Measurements from ENCODE around the gene DACH1.
A peak's percentile ranks its signal among the peaks of the same experiment; 100 is the strongest.

The DACH1 gene

DNA sequence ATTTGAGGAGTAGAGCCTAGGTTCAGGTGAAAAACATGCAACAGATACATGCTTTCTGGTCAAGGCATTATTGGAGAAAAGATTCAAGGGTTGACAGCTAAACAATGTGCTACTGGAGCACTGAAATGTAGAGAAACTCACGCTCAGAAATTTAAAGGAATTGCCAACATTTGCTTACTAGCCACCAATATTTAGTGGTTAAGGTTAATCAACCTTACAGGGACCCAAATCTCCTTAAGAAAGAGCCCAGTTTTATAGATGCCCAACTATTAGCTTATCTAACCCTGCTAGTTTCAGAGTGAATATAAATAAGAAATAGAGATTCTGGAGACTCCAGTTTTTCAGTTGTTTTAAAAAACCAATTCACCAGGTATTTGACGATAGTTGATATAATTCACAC, 203.6 kb downstream of the DACH1 start:
- Histone ChIP-seq H2BK12ac (ENCODE audit: low read length in 2 of 2) (no peak overlapping the region), H3K14ac (ENCODE audit: low read length in 2 of 2) (no peak overlapping the region), H3K4me3 (ENCODE audit: insufficient read depth in 1 of 2, low read depth in 1 of 2, low read length in 2 of 2) (no peak overlapping the region), H3K36me3 (ENCODE audit: control insufficient read depth in 1 of 2, insufficient read depth in 2 of 2, low read depth in 1 of 2, low read length in 2 of 2) (no peaks in the 10 kb centered on the region), H3K27ac (ENCODE audit: low read length, poor library complexity, severe bottlenecking) (no peak overlapping the region), H3K4me1 (ENCODE audit: control insufficient read depth, insufficient read depth, low read depth, low read length) (no peaks in the 10 kb centered on the region), H3K18ac (ENCODE audit: low read depth in 1 of 2, low read length in 2 of 2) (no peak overlapping the region), H3K4ac (ENCODE audit: low read depth in 1 of 2, low read length in 2 of 2) (no peak overlapping the region), H3K79me1 (replicated peaks; ENCODE audit: low read length, poor library complexity, severe bottlenecking) (no peaks in the 10 kb centered on the region), H3K23ac (ENCODE audit: low read length in 2 of 2) (no peak overlapping the region), H3K9me3 (ENCODE audit: control insufficient read depth, low read length) (no peaks in the 10 kb centered on the region), H2AFZ (ENCODE audit: low read depth, low read length) (no peak overlapping the region), H2BK120ac (ENCODE audit: low read depth, low read length) (no peak overlapping the region), H2BK5ac (ENCODE audit: low read depth, low read length, poor library complexity, severe bottlenecking) (no peak overlapping the region), H3K4me2 (ENCODE audit: low read length, poor library complexity, severe bottlenecking) (no peak overlapping the region), H3K27me3 (ENCODE audit: control insufficient read depth in 1 of 2, insufficient read depth in 1 of 2, low read length in 2 of 2) (no peaks in the 10 kb centered on the region), H2BK15ac (ENCODE audit: low read depth, poor library complexity, severe bottlenecking) (no peak overlapping the region), H3K9ac (ENCODE audit: low read length) (no peak overlapping the region), H2AK5ac (ENCODE audit: low read length, severe bottlenecking) (no peak overlapping the region), H4K91ac (ENCODE audit: low read length) (no peak overlapping the region), H4K8ac (ENCODE audit: low read length) (no peak overlapping the region)
- WGBS = 88% methylated on average over 1 of the region's 2 CpGs
- no peak for DNase-seq

DNA sequence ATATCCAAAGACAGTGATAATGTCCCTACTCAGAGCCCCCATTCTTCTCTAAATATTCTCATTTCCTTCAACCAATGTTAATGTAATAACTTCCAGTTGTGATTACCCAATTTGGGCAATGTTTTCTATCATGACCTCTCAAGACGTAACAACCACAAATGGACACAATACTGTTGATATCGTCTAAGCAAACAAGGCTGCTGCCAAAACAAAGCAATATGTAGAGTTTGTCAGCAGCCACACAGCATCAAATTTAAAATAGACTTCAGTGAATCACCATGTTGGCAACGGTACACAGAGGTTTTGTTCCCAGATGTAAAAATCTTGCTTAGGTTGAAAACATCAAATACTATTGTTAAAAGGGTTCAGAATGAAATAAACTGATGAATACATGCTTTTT, 205.1 kb downstream of the DACH1 start:
- Histone ChIP-seq H3K9me3 (ENCODE audit: control insufficient read depth, low read length) (no peaks in the 10 kb centered on the region), H2AK5ac (ENCODE audit: low read length, severe bottlenecking) (no peak overlapping the region), H3K4ac (ENCODE audit: low read depth in 1 of 2, low read length in 2 of 2) (no peak overlapping the region), H3K36me3 (ENCODE audit: control insufficient read depth in 1 of 2, insufficient read depth in 2 of 2, low read depth in 1 of 2, low read length in 2 of 2) (no peaks in the 10 kb centered on the region), H3K27ac (ENCODE audit: low read length, poor library complexity, severe bottlenecking) (no peak overlapping the region), H4K8ac (ENCODE audit: low read length) (no peak overlapping the region), H2BK15ac (ENCODE audit: low read depth, poor library complexity, severe bottlenecking) (no peak overlapping the region), H3K9ac (ENCODE audit: low read length) (no peak overlapping the region), H4K91ac (ENCODE audit: low read length) (no peak overlapping the region), H3K14ac (ENCODE audit: low read length in 2 of 2) (no peak overlapping the region), H3K4me1 (ENCODE audit: control insufficient read depth, insufficient read depth, low read depth, low read length) (no peaks in the 10 kb centered on the region), H3K27me3 (ENCODE audit: control insufficient read depth in 1 of 2, insufficient read depth in 1 of 2, low read length in 2 of 2) (no peaks in the 10 kb centered on the region), H3K18ac (ENCODE audit: low read depth in 1 of 2, low read length in 2 of 2) (no peak overlapping the region), H2BK12ac (ENCODE audit: low read length in 2 of 2) (no peak overlapping the region), H2AFZ (ENCODE audit: low read depth, low read length) (no peak overlapping the region), H3K4me2 (ENCODE audit: low read length, poor library complexity, severe bottlenecking) (no peak overlapping the region), H3K79me1 (replicated peaks; ENCODE audit: low read length, poor library complexity, severe bottlenecking) (no peaks in the 10 kb centered on the region), H3K23ac (ENCODE audit: low read length in 2 of 2) (no peak overlapping the region), H2BK120ac (ENCODE audit: low read depth, low read length) (no peak overlapping the region), H3K4me3 (ENCODE audit: insufficient read depth in 1 of 2, low read depth in 1 of 2, low read length in 2 of 2) (no peak overlapping the region), H2BK5ac (ENCODE audit: low read depth, low read length, poor library complexity, severe bottlenecking) (no peak overlapping the region)
- DNase-seq = no peak
- 86% methylated on average over 2 of the region's 3 CpGs for WGBS

DNA sequence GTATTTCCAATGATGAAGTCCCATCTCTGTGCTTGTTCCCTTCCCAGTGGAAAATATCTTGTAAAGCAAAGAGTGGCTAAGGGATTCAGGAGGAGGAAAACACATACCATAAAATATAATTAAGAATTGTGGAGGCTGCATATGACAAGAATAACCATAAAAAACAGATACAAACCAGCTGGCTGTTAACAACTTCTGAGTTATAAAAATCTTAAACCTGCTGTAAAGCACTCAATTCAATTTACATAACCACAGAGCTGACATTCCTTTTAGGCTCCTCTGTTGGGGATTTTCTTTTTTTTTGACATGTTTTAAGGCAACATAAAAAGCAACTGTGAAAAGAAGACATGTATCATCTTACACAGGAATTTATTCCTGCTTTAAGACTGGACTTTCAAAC, 207.6 kb downstream of the DACH1 start:
- Histone ChIP-seq H3K4ac (ENCODE audit: low read depth in 1 of 2, low read length in 2 of 2) (no peak overlapping the region), H3K27me3 (ENCODE audit: control insufficient read depth in 1 of 2, insufficient read depth in 1 of 2, low read length in 2 of 2) (no peaks in the 10 kb centered on the region), H3K4me3 (ENCODE audit: insufficient read depth in 1 of 2, low read depth in 1 of 2, low read length in 2 of 2) (no peak overlapping the region), H4K8ac (ENCODE audit: low read length) (no peak overlapping the region), H3K9me3 (ENCODE audit: control insufficient read depth, low read length) (no peaks in the 10 kb centered on the region), H2BK120ac (ENCODE audit: low read depth, low read length) (no peak overlapping the region), H3K4me2 (ENCODE audit: low read length, poor library complexity, severe bottlenecking) (no peak overlapping the region), H3K4me1 (ENCODE audit: control insufficient read depth, insufficient read depth, low read depth, low read length) (no peaks in the 10 kb centered on the region), H3K9ac (ENCODE audit: low read length) (no peak overlapping the region), H4K91ac (ENCODE audit: low read length) (no peak overlapping the region), H2AK5ac (ENCODE audit: low read length, severe bottlenecking) (no peak overlapping the region), H3K36me3 (ENCODE audit: control insufficient read depth in 1 of 2, insufficient read depth in 2 of 2, low read depth in 1 of 2, low read length in 2 of 2) (no peaks in the 10 kb centered on the region), H2BK15ac (ENCODE audit: low read depth, poor library complexity, severe bottlenecking) (no peak overlapping the region), H2BK12ac (ENCODE audit: low read length in 2 of 2) (no peak overlapping the region), H2BK5ac (ENCODE audit: low read depth, low read length, poor library complexity, severe bottlenecking) (no peak overlapping the region), H3K27ac (ENCODE audit: low read length, poor library complexity, severe bottlenecking) (no peak overlapping the region), H3K18ac (ENCODE audit: low read depth in 1 of 2, low read length in 2 of 2) (no peak overlapping the region), H2AFZ (ENCODE audit: low read depth, low read length) (no peak overlapping the region), H3K14ac (ENCODE audit: low read length in 2 of 2) (no peak overlapping the region), H3K79me1 (replicated peaks; ENCODE audit: low read length, poor library complexity, severe bottlenecking) (no peaks in the 10 kb centered on the region), H3K23ac (ENCODE audit: low read length in 2 of 2) (no peak overlapping the region)
- peak; percentile 13 for DNase-seq

DNA sequence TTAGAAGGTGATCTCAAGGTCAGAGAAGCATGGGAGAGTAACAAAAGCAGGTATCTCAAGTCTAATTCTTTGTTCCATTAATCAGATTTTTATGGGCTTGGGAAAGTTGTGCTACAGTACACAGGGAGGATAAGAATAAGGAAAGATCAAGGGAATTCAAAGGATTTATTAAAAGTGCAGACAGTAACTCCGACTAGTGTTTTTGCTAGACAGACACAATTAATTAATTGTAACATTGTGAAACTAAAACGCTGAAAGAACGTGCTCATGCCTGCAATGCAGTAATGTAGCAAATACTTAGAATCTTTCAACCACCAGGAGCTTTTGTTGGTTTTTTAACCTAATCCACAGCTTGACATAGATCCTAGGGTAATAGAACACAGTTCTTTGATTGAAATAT, 221.5 kb downstream of the DACH1 start:
- Histone ChIP-seq H4K91ac (ENCODE audit: low read length) (no peak overlapping the region), H3K4me3 (ENCODE audit: insufficient read depth in 1 of 2, low read depth in 1 of 2, low read length in 2 of 2) (no peak overlapping the region), H3K18ac (ENCODE audit: low read depth in 1 of 2, low read length in 2 of 2) (no peak overlapping the region), H2AK5ac (ENCODE audit: low read length, severe bottlenecking) (no peak overlapping the region), H3K36me3 (ENCODE audit: control insufficient read depth in 1 of 2, insufficient read depth in 2 of 2, low read depth in 1 of 2, low read length in 2 of 2) (no peaks in the 10 kb centered on the region), H3K27me3 (ENCODE audit: control insufficient read depth in 1 of 2, insufficient read depth in 1 of 2, low read length in 2 of 2) (no peaks in the 10 kb centered on the region), H3K4ac (ENCODE audit: low read depth in 1 of 2, low read length in 2 of 2) (no peak overlapping the region), H4K8ac (ENCODE audit: low read length) (no peak overlapping the region), H3K27ac (ENCODE audit: low read length, poor library complexity, severe bottlenecking) (no peak overlapping the region), H2BK12ac (ENCODE audit: low read length in 2 of 2) (no peak overlapping the region), H3K23ac (ENCODE audit: low read length in 2 of 2) (no peak overlapping the region), H3K9me3 (ENCODE audit: control insufficient read depth, low read length) (no peaks in the 10 kb centered on the region), H2AFZ (ENCODE audit: low read depth, low read length) (no peak overlapping the region), H3K4me1 (ENCODE audit: control insufficient read depth, insufficient read depth, low read depth, low read length) (no peaks in the 10 kb centered on the region), H2BK15ac (ENCODE audit: low read depth, poor library complexity, severe bottlenecking) (no peak overlapping the region), H2BK5ac (ENCODE audit: low read depth, low read length, poor library complexity, severe bottlenecking) (no peak overlapping the region), H3K79me1 (replicated peaks; ENCODE audit: low read length, poor library complexity, severe bottlenecking) (no peaks in the 10 kb centered on the region), H3K14ac (ENCODE audit: low read length in 2 of 2) (no peak overlapping the region), H2BK120ac (ENCODE audit: low read depth, low read length) (no peak overlapping the region), H3K4me2 (ENCODE audit: low read length, poor library complexity, severe bottlenecking) (no peak overlapping the region), H3K9ac (ENCODE audit: low read length) (no peak overlapping the region)
- no peak for DNase-seq
- 96% methylated on average over 3 of the region's 3 CpGs for WGBS

All from mesenchymal stem cell (in vitro differentiated cells and primary cell).